ENCODE measurements around the gene ACY1. TPM values are rescaled to one million over a fixed set of nuclear protein-coding genes. Genes with fewer than 3 reads are reported as not detected.

ACY1 gene
- total and polyA plus RNA-seq, 4 donors = 69.5 to 274 (median 238) TPM

DNA sequence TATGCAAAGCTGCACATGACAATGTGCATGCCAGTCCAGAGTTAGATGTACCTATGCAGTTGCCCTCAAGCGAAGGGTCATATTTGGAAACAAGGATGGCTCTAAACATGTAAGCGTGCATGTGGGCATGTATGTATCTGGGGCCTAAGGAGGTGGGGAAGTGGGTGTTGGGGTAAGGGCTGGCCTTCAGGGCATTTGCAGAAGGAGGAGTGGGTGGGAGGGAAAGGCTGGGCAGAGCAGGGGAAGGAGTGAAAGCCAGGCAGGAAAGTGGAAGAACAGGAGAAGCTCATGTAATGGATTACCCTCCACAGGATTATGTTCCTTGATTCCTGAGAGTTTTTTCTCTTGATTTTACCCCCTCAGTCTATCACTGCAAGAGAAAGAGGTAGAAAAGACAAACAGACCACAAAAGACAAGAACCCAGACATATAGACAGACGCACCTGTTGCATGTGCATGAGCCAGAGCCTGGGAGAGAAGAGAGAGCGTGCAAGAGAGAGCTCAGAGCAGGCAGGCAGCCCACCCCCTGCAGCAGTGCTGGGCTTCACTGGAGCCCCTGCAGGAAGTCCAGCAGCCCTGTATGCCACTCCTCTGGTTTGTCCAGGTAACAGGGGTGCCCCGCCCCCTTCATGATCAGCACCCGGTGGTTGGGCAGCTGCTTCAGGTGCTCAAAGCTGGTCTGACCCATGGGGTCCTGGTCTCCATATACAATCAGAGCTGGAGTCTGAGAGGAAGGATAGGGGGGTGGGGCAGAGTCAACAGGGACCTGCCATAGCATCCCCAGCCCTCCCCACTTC, 14.3 kb upstream of the ACY1 start:
- no peaks in the 10 kb centered on the region for H3K9me3 ChIP-seq (ENCODE audit: control insufficient read depth in 4 of 4, low read length in 3 of 4)
- no peak for TF ChIP-seq SP1 (IDR thresholded peaks at IDR 0.05)
- TF ChIP-seq ATF3 (IDR thresholded peaks at IDR 0.05) = no peak
- TF ChIP-seq TAF1 (conservative IDR thresholded peaks at IDR 0.05) = no peak
- no peak for TF ChIP-seq EGR1 (IDR thresholded peaks at IDR 0.05; ENCODE audit: low read depth in 2 of 2)
- TF ChIP-seq CTCF (IDR thresholded peaks at IDR 0.05; ENCODE audit: low read depth, low read length, missing input control) = no peak
- no peak for TF ChIP-seq ZBTB33 (IDR thresholded peaks at IDR 0.05)
- TF ChIP-seq RAD21 (IDR thresholded peaks at IDR 0.05) = no peak
- TF ChIP-seq RXRA (IDR thresholded peaks at IDR 0.05) = no peak
- no peak for DNase-seq (ENCODE audit: low spot score)
- no peak overlapping the region for H3K4me3 ChIP-seq (ENCODE audit: low read depth in 1 of 3, low read length in 3 of 3)
- no peaks in the 10 kb centered on the region for H3K36me3 ChIP-seq (ENCODE audit: control insufficient read depth in 4 of 4, insufficient read depth in 3 of 4, low read depth in 1 of 4, low read length in 3 of 4)
- H3K27ac ChIP-seq (ENCODE audit: low read depth in 1 of 2, low read length in 2 of 2) = no peak overlapping the region
- no peaks in the 10 kb centered on the region for H3K27me3 ChIP-seq (ENCODE audit: control insufficient read depth in 4 of 4, insufficient read depth in 4 of 4, low read length in 3 of 4)
- 84% methylated on average over 6 of the region's 6 CpGs for WGBS
- no peak overlapping the region for H3K9ac ChIP-seq (ENCODE audit: low read depth in 1 of 2, low read length in 2 of 2)
- peaks cover 8 to 50% (median 44%) of the 10 kb centered on the region in 4 donors for H3K4me1 ChIP-seq (ENCODE audit: control insufficient read depth in 4 of 4, insufficient read depth in 4 of 4, low read length in 3 of 4)

- Histone ChIP-seq H3K4me1 (ENCODE audit: control insufficient read depth in 4 of 4, insufficient read depth in 4 of 4, low read length in 3 of 4) (peaks cover 14 to 57% (median 51%) of the 10 kb centered on the region in 4 donors), H3K4me3 (ENCODE audit: low read depth in 1 of 3, low read length in 3 of 3) (no peak overlapping the region), H3K36me3 (ENCODE audit: control insufficient read depth in 4 of 4, insufficient read depth in 3 of 4, low read depth in 1 of 4, low read length in 3 of 4) (no peaks in the 10 kb centered on the region), H3K27me3 (ENCODE audit: control insufficient read depth in 4 of 4, insufficient read depth in 4 of 4, low read length in 3 of 4) (no peaks in the 10 kb centered on the region), H3K9me3 (ENCODE audit: control insufficient read depth in 4 of 4, low read length in 3 of 4) (no peaks in the 10 kb centered on the region), H3K27ac (ENCODE audit: low read depth in 1 of 2, low read length in 2 of 2) (no peak overlapping the region), H3K9ac (ENCODE audit: low read depth in 1 of 2, low read length in 2 of 2) (no peak overlapping the region)
- no peak for DNase-seq (ENCODE audit: low spot score)
- TF ChIP-seq YY1 (IDR thresholded peaks at IDR 0.05) (no peak), CTCF (IDR thresholded peaks at IDR 0.05; ENCODE audit: low read depth, low read length, missing input control) (no peak), EGR1 (IDR thresholded peaks at IDR 0.05; ENCODE audit: low read depth in 2 of 2) (no peak), ZBTB33 (IDR thresholded peaks at IDR 0.05) (no peak), RAD21 (IDR thresholded peaks at IDR 0.05) (no peak), FOXA1 (IDR thresholded peaks at IDR 0.05) (no peak), MAX (IDR thresholded peaks at IDR 0.05) (no peak), NR2F2 (IDR thresholded peaks at IDR 0.05) (no peak), REST (IDR thresholded peaks at IDR 0.05) (no peak), SP1 (IDR thresholded peaks at IDR 0.05) (no peak), HNF4A (conservative IDR thresholded peaks at IDR 0.05) (no peak), GABPA (IDR thresholded peaks at IDR 0.05 in 1 of 2, conservative IDR thresholded peaks at IDR 0.05 in 1 of 2) (no peak), HNF4G (IDR thresholded peaks at IDR 0.05) (no peak)
- WGBS = 75% methylated on average over 4 of the region's 4 CpGs
Measured at GRCh38 chr3:51969841-51970240, 13.5 kb upstream of the ACY1 start.
